Hair follicular keratinocyte (primary cell): ENCODE data around the gene CP. TPM values are rescaled to one million over a fixed set of nuclear protein-coding genes. Genes with fewer than 3 reads are reported as not detected.

ENCODE experiments used
- total RNA-seq: library from RNA; depleted of rRNA; stranded (reverse); fragments of >200 nt; gene quantifications from 2 replicates; pipeline ENCODE4 v1.2.3, GENCODE V29; 2015

CP gene
- total RNA-seq, result not detected in 2 replicates

DNA sequence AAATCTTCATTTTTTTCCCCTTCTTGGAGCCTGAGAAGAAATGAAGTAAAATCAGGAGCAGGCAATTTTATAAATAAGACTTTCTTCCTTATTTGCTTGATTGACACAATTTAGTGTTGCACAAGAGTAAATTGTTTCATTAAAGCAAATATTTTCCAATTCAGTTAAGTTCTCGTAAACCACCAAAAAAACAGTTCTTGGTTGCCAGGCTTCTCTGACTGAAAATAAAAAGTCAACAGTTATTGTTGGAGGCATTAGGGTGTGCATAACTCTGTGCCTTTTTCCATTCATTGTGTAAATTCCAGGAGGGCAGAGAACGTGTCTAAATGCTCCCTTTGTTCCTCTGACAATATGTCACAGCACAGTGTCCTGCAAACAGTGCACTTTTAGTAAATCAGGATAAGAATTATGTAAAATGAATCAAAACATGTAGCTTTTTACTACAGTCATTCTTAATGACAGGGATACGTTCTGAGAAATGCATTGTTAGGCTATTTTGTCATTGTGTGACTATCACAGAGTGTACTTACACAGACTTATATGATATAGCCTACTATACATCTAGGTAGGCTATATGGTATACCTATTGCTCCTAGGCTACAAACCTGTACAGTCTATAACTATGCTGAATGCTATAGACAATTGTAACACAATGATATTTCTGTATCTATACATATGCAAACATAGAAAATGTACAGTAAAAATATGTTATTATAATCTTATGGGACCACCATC, at the start of gene CP:
TSS of gene CP (minus strand) at position 47 of the 735 bp plus-strand sequence. CDS start at position 10, 37 bp downstream.

GRCh38 chr3:149129326-149130205, 92.1 kb downstream of the CP start, which contains the start of gene HPS3:
Gene HPS3 (plus strand): TSS chr3:149129638. CDS start chr3:149129724, 86 bp downstream.

Other genes starting within 250 kb of the CP start
- gene GYG1, start 230.3 kb downstream of the CP start, total RNA-seq, result 23.5 and 30.2 TPM in 2 replicates
- gene HLTF, start 135.3 kb downstream of the CP start, total RNA-seq, result 14.2 and 24.1 TPM in 2 replicates
- 11.5 and 12.7 TPM in 2 replicates for gene HPS3, start 92.2 kb downstream of the CP start, total RNA-seq
- 0.46 TPM in 1 of 2 replicates, not detected in the other for gene TM4SF18, start 111.8 kb upstream of the CP start, total RNA-seq
- 154 and 265 TPM in 2 replicates for gene TM4SF1, start 155.8 kb upstream of the CP start, total RNA-seq